GM21390 (cell line): ENCODE results near the gene TMEM150B.

ENCODE experiments used
- ATAC-seq: cut with Tn5 transposase; IDR thresholded peaks from one replicate; pipeline ENCODE4 v1.9.1; 2021; ENCODE audit not compliant: unreplicated experiment

The TMEM150B gene

DNA sequence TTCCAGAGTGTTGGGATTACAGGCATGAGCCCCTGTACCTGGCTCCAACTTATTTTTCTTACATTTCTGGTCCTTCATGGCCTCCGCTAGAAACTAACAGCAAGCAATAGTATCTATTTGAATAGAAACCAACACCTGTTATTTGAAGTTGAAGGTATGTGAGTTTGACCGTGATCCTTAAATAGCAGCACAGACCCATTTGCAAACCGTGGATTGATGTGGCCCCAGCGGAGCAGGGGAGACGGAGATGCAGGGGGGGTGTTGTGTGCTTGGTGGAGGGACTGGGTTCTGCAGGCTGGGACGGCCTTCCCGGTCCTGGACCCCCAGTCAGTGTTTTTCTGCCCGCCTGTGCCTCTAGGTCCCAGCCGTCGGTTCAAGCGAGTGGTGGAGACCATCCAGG, 16.9 kb downstream of the TMEM150B start:
- no peak for ATAC-seq

DNA sequence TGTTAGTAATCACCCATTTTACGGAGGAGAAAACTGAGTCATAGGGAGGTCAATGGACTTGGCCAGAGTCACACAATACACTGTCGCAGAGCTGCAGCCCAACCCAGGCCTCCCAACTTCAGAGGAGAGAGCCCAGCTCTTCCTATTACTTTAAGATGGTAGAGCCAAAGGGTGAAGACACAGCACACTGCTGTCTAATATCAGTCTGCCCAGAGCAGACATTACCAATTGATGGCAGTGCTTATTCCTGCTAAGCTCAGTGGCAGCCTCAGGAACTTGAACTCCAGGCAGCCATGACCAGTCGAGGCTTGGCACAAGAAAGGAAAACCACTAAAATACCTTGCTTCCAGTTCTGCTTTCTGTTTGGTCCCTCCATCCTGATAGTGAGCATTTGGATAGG, 18.4 kb downstream of the TMEM150B start:
- no peak for ATAC-seq

DNA sequence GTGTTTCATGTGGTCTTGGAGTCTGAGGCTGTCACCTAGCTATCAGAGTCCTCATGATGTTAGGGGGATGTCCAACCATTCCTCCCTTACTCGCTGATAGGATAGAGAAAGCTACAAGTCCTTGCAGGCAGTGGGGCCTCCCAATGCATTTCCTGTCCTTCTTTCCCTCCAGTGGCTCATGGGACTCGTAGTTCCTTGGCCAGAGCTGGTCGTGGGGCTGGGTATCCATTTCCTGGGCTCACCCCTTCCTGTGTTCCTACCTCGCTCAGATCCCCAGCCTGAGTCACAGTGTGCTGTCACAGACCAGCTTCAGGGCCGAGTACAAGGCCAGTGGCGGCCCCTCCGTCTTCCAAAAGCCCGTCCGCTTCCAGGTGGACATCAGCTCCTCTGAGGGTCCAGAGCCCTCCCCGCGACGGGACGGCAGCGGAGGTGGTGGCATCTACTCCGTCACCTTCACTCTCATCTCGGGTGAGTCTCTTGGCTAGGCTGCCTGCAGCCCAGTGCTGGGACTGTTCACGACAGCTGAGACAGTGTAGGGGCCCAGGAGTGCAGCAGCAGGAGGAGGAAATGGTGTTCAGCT, 19.1 kb downstream of the TMEM150B start:
- no peak for ATAC-seq

DNA sequence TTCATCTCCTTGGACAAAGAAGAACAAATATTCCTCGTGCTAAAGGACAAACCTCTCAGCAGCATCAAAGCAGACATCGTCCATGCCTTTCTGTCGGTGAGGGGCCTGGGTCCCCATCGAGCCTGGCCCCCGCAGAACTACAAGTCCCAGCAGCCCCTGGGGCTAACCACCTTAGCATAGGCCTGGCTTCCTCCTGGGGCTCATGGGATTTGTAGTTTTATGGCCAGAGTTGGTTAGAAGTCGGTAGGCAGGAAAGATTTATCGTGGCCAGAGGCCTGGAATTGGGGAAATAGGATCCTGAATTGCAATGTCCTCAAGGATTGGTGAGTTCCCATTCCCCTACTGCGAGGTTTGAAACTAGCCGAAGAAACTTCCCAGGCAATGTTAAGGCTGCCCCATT, 19.6 kb downstream of the TMEM150B start:
- no peak for ATAC-seq

DNA sequence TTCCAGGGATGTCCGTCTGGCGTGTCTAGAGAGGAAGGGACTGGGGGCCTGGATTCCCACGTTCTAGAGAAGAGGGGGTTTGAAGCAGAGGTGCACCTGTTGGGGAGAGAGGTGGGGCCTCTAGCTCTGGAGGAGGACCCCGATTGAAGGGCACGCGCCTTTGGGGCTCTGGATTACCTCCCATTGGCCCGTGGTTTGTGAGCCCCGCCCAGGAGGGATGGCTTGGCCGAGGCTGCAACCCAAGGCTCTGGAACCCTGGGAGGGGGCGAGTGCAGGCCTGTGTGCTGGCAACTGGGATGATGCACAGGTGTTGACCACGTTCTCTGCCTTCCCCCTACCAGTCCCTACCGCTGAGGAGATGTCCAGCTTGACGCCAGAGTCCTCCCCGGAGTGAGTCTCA, 20.2 kb downstream of the TMEM150B start:
- no peak for ATAC-seq

DNA sequence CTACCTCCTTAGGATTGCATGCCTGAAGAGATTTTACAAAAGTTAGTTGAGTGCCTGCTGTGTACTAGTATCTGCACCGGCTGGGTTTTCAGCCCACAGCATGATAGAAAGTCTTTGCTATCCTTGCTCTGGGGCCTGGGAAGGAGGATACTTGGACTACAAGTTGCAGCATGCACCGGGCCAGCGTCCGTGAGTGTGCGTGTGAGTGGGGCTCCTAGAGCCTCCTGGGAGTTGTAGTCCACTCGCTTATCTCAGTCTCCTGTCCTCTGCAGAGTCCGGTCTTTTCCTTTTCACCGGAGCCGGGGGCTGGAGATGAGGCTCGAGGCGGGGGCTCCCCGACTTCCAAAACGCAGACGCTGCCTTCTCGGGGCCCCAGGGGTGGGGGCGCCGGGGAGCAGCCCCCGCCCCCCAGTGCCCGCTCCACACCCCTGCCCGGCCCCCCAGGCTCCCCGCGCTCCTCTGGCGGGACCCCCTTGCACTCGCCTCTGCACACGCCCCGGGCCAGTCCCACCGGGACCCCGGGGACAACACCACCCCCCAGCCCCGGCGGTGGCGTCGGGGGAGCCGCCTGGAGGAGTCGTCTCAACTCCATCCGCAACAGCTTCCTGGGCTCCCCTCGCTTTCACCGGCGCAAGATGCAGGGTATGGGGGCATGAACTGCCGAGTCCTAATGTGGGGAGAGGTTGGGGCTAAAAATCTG, 20.7 kb downstream of the TMEM150B start:
- ATAC-seq: no peak

DNA sequence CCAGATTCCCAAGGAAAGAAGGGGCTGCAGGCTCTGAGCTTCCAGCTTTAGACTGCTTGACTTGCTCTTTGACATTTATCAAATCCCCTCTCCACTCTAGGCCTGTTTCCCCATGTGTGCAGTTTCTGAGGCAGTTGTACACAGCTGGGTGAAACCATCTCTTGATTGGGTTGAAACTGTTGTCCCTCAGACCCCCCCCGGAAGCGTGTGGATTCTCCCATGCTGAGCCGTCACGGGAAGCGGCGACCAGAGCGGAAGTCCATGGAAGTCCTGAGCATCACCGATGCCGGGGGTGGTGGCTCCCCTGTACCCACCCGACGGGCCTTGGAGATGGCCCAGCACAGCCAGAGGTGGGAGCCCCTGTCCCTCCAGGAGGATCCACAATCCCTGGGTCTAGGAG, 21.7 kb downstream of the TMEM150B start:
- no peak for ATAC-seq

DNA sequence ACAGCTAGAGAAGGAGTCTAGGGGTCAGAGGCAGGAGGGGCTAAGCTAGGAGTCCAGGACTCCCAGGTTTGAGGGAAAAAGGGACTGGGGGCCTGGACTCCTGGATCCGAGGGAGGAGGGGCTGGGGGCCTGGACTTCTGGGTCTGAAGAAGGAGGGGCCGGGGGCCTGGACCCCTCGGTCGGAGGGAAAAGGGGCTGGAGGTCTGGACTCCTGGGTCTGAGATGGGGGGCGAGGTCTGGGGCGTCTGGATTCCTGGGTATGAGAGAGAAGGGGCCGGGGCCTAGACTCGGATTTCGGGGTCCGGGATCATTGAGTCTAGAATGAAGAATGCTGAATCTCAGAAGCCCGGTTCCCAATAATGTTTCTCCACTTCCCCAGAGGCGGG, 22.8 kb downstream of the TMEM150B start:
- no peak for ATAC-seq

DNA sequence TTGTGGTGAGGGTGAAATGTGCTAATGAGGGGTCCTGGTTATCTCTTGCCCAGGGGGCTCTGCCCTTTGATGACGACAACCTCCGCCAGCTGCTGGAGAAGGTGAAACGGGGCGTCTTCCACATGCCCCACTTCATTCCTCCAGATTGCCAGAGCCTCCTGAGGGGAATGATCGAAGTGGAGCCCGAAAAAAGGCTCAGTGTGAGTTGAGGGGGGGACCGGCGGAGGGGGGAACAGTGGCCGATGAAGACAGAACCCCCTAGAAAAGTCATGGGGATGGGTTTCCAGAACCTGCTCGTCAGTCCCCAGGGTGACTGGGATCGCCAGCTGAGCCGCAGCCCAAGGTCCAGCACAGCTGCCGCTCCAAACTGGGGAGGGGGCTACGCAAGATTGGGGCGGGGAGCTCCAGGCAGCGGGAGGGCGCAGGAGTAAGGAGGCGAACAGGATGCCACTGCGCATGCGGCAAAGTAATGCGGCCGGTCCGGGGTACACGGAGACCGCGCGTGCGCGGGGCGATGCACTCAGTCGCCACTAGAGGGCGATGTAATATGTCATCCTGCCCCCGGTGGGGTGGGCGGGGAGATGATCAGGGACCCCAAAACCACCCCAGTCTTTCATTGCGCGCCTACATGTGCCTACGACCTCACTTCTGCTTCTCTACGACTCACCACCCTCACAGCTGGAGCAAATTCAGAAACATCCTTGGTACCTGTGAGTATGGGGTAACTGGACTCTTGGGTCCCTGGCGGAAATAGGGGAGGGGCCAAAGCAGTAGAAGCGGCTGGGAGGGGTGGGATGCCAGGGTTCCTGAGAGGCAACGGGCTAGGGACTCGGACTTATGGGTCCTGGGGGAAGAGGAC, 23.5 kb downstream of the TMEM150B start:
- no peak for ATAC-seq

DNA sequence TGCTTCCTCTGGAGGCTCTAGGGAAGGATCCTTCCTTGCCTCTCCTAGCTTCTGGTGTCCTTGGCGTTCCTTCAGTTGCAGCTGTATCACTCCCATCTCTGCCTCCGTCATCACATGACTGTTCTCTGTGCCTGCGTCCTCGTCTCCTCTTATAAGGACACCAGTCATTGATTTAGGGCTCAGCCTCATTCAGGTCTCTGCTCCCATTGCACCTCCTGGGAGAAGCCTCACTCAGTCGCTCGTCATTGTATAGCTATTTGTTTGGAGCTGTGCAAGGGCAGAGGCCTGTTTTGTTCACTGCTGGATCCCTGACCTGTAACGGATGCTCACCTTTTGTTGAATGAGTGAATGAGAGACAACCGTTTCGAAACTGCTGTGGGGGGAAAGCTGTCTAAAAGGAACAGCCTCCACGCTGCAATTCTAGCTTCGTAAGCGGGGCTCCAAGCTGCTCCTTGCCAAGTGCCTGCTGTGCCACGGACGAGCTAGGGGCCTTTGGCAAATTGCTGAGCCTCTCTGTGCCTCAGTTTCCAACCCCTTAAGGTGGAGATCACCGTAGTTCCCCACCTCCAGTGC, 24.2 kb downstream of the TMEM150B start:
- no peak for ATAC-seq

DNA sequence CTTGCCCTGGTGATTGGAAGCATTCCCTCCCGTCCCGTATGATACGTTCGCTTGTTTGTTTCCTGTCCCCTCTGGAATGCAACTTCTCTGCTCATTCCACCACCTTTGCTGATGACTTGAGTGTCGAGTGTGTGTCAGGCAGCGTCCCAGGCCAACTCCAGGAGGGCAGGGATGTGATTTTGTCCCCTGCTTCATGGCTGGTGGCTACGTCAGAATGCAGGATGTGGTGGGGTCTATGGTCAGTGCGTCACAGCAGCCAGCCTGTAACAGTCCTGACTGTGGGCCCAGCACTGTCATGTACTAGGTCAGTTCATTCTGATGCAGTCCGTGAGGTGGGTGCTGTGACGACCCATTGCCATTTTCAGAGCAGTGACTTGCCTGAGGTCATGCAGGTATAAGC, 25.1 kb downstream of the TMEM150B start:
- no peak for ATAC-seq

DNA sequence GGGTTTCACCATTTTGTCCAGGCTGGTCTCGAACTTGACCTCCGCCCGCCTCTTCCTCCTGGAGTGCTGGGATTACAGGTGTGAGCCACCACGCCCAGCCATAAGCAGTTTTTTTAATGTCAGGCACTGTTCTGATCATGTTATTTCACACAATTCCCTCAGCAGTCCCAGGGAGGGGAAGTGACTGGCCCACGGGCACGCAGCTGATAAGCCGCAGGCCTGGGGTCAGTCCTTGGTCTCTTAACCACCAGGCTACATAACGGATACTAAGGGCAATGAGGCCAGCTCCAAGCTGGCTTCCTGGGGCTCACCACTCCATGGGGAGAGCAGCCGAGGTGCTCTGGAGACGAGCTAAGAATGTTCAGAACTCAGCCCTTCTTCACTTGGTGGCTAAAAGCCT, 27.9 kb downstream of the TMEM150B start:
- ATAC-seq: no peak

DNA sequence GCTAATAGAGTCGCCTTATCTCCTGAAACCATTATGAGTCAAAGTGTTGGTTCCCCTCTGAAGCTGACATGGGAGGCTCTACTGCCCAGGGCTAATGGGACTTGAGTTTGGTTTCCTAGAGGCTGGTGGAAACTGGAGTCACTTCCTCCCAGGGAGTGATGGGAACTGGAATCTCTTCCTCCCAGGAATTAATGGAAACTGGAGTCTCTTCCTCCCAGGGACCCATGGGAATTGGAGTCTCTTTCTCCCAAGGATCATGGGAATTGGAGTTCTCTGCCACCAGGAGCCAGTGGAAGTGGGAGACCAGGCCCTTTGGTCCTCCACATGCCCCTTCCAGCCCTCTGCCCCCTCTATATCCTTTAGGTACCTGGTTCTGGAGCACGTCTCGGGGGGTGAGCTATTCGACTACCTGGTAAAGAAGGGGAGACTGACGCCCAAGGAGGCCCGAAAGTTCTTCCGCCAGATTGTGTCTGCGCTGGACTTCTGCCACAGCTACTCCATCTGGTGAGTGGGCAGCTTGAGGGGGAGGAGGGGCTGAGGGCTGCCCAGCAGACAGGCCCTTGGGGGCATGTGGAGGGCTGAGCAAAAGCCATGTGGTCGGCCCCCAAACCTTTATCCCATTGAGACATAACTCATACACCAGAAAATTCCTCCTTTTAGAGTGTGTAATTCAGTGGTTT, 35.9 kb downstream of the TMEM150B start:
- ATAC-seq: no peak

DNA sequence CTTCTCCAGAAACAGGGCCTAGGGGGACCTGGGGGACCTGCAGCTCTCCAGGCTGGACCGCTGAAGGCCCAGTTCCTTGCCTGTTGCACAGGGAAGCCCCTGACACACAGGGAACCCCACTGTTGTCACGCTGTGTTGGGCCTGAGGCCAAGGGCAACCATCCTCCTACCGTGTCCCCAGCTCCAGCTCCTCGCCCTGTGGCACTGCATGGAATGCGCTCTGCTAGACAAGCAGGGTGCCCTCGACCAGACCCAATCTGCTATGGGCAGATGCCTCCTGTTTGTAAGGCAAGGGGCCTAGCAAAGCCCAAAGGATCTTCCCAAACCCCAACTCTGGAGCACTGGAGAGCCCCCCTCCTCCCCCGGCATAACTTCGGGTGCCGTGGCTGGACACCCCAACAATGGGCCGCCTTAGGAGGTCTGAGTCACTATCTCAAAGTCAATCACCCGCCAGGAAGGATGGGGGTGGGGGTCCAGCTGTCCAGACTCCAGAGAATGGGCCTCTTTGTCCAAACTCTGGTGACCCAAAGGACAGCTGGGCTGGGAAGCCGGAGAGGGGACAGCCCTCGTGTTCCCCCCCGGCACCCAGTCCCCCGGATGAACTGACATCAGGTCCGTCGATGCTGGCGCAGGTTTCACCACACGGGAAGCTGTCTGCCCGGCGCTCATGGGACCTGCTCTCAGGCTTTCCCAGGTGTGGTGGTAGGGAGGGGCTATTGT, 37.6 kb downstream of the TMEM150B start:
- no peak for ATAC-seq

DNA sequence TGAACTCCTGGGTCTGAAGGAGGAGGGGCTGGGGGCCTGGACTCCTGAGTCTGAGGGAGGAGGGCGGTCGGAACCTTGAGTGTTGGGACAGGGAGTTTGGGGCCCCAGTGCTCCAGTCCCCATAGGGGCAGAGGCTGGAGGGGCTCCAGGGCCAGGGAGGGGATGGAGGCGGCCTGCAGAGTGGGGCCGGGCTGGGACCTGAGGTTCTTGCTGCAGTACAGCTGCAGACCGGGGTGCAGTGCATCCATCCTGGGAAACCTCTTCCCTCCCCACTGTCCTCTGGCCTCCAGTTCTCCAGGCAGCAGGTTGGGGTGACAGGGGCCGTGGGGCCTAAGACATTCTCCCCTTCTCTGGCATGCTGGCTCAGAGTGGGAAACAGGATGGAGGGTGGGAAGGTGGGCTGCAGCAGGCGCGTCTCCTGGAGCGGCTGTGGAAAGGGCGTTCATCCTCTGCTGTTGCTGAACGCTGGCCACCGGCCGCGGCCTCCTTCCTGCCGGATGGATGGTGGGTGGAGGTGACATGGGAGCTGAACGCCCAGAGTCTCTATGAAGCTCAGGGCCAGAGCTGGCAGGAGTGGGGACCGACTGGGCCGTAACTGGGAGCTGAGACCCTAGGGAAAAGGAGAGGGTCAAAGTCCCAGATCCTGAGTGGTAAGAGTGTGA, 39.8 kb downstream of the TMEM150B start:
- no peak for ATAC-seq

DNA sequence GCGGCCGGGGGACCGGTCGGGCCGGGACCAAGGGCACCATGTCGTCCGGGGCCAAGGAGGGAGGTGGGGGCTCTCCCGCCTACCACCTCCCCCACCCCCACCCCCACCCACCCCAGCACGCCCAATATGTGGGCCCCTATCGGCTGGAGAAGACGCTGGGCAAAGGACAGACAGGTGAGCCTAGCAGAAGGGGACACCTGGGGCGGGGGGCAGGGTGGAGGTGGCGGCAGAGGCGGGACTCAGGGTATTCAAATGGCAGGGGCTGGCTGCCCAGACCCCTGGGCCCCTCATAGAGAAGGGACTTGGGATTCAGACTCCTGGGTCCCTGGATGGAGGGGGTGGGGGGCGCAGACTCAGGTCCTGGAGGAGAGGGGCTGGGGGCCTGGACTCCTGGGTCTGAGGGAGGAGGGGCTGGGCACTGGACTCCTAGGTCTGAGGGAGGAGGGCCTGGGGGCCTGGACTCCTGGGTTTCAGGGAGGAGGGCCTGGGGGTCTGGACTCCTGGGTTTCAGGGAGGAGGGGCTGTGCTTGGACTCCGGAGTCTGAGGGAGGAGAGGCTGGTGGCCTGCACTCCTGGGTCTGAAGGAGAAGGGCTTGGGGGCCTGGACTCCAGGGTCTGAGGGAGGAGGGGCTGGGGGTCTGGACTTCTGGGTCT, 40.6 kb downstream of the TMEM150B start:
- no peak for ATAC-seq

DNA sequence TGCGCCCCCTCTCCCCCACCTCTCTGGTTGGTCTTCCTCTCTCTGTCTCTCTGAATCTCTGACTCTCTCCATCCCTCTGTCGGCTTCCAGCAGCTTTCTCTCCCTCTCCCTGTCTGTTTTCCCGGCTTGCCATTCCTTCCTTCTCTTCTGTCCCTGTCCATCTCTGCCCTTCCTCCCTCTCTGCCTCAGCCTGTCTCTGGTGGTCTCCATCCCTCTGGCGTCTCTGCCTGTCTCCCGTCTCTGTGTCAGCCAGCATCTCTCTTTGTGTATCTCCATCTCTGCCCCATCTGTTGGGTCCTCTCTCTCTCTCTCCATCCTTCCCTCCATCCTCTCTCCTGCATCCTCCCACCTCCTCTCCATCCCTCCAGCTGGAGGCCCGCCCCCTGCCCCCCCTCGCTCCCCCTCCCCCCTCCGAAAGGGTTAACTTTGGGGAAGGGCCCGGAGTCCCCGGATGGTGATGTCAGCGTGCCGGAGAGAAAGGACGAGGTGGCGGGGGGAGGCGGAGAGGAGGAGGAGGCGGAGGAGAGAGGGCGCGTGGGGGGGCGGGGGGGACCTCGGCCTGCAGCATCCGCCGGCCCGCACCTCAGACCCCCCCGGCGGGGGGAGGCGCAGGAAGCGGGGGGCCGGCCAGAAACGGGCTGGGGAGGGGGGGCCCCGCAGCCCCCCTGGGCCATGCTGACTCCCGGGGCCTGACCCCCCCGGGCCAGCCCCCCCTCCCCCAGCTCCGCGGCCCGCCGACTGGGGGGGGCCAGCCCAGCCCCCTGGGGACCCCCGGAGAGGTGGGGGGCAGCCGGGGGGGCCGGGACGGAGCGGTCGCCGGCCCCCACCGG, 41.4 kb downstream of the TMEM150B start, which contains the start of gene BRSK1:
BRSK1 (plus strand) TSS at position 450 of the 830 bp plus-strand sequence. CDS start 446 bp downstream, outside the sequence.
- no peak for ATAC-seq
